Coronary artery (tissue), 2 donors: Measurements from ENCODE around the gene TFPI2.

ENCODE experiments used
- DNase-seq: peaks from one replicate; pipeline ENCODE4 v3.0.0-alpha.2; 2017; ENCODE audit warnings: low spot score
- H3K27ac ChIP-seq, 2 donors: fragments of 200-600 bp; sonication (generic); one replicate each; pipeline ENCODE4 v1.5.1; 2016 to 2019
- H3K4me3 ChIP-seq: fragments of 200-600 bp; sonication (generic); 2 replicates; pipeline ENCODE4 v1.5.1; 2016; ENCODE audit warnings: mild to moderate bottlenecking, moderate library complexity
- CTCF ChIP-seq: fragments of 200-600 bp; sonication (generic); IDR thresholded peaks from one replicate; pipeline ENCODE4 v1.5.1; 2019; ENCODE audit warnings: antibody characterized with exemption

Gene TFPI2

GRCh38 chr7:93862651-93863050 is 27.9 kb downstream of the TFPI2 start:
- Histone ChIP-seq H3K27ac (no peak overlapping the region), H3K4me3 (no peak overlapping the region)
- no peak for DNase-seq
- TF ChIP-seq CTCF, result no peak

GRCh38 chr7:93861325-93861949 is 29.1 kb downstream of the TFPI2 start:
- no peak for DNase-seq
- H3K4me3 ChIP-seq, result no peak overlapping the region
- no peak overlapping the region for H3K27ac ChIP-seq
- TF ChIP-seq CTCF, result no peak

DNA sequence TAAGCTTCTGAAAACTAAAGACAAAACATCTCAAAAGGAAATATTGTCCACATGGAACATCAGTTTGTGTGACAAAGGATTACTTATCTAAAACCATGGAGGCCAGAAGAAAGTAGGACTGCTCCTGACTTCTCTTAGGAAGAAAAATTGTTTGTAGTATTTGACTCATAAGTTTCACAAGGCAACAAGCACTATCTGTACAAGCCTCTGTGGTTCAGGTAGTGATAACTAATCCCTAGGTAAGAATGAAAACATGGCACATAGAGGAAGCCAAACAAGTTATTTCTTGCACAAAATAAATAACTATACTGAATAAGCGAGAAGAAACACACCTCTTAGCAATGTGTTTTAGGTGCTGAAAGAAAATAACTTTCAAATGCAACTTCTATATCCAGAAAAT is 30.3 kb downstream of the TFPI2 start:
- Histone ChIP-seq H3K4me3 (no peak overlapping the region), H3K27ac (no peak overlapping the region)
- DNase-seq, result no peak
- TF ChIP-seq CTCF, result no peak

GRCh38 chr7:93858857-93859256 is 31.7 kb downstream of the TFPI2 start:
- no peak for DNase-seq

GRCh38 chr7:93856323-93856722 is 34.2 kb downstream of the TFPI2 start:
- no peak for DNase-seq
- no peak overlapping the region for H3K27ac ChIP-seq
- TF ChIP-seq CTCF, result no peak
- no peak overlapping the region for H3K4me3 ChIP-seq

More at GRCh38 chr7:93858857-93859256, 31.7 kb downstream of the TFPI2 start:
- no peak overlapping the region for H3K4me3 ChIP-seq
- no peak overlapping the region for H3K27ac ChIP-seq
- TF ChIP-seq CTCF, result no peak

DNA sequence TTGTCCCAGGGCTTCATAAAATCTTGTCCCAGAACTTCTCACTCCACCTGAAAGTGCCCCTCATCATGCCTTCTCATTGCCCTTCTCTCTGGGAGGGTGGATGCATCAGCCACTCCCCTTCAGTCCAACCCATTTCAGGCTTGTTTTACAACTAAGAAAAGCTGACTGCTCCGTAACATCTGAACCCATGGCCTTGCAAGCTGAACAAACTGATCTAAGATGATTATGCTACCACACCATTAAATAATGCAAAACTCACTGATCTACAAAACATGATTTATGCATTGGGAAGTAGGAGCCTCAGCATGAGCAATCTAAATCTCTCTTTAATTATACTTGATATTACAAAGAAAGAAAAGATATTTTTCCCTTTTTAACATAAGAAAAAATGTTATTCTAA is 34.8 kb downstream of the TFPI2 start:
- H3K4me3 ChIP-seq, result no peak overlapping the region
- no peak overlapping the region for H3K27ac ChIP-seq
- TF ChIP-seq CTCF, result no peak
- DNase-seq, result no peak

DNA sequence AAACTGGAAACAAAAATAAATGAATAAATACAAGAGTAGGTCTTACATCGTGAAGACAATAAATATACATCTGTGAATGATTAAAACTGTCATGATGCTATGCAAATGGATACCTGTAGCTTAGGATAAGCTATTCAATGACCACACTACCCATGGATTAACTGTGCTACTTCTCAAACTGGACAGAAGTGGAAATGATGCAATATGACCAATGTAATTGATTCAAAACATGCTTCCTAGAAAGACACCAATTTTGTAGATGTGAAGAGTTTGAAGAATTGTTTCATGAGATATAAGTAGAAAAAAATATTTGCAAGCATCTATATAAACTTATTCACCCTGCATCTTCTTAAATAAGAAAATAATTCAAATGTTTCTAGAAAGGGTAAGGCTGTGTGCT is 36.1 kb downstream of the TFPI2 start:
- no peak for TF ChIP-seq CTCF
- Histone ChIP-seq H3K4me3 (no peak overlapping the region), H3K27ac (no peak overlapping the region)
- DNase-seq, result no peak
